Measurements from ENCODE around the gene CD84.
"Not testable (repeated sequence)": the region's sequence is repeated elsewhere in the genome, so short reads cannot be mapped to it uniquely, and the experiment has no call there.

GRCh38 chr1:160532557-160532813 lies 46.8 kb downstream of the CD84 start:
- TF ChIP-seq, protein P1, sequence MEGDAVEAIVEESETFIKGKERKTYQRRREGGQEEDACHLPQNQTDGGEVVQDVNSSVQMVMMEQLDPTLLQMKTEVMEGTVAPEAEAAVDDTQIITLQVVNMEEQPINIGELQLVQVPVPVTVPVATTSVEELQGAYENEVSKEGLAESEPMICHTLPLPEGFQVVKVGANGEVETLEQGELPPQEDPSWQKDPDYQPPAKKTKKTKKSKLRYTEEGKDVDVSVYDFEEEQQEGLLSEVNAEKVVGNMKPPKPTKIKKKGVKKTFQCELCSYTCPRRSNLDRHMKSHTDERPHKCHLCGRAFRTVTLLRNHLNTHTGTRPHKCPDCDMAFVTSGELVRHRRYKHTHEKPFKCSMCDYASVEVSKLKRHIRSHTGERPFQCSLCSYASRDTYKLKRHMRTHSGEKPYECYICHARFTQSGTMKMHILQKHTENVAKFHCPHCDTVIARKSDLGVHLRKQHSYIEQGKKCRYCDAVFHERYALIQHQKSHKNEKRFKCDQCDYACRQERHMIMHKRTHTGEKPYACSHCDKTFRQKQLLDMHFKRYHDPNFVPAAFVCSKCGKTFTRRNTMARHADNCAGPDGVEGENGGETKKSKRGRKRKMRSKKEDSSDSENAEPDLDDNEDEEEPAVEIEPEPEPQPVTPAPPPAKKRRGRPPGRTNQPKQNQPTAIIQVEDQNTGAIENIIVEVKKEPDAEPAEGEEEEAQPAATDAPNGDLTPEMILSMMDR (IDR thresholded peaks at IDR 0.05), result not testable (repeated sequence)
- TF ChIP-seq POLR2A (IDR thresholded peaks at IDR 0.05), result not testable (repeated sequence)
